DMS 273 (cell line): ENCODE results near the gene EXOC6.
"Not testable (repeated sequence)": the region's sequence is repeated elsewhere in the genome, so short reads cannot be mapped to it uniquely, and the experiment has no call there.

Source experiments
- DNase-seq: peaks from one replicate; lab custom pipeline; 2025; ENCODE audit not compliant: unreplicated experiment; lab: John Stamatoyannopoulos, UW

EXOC6 gene

GRCh38 chr10:92931597-92931996, 83.3 kb downstream of the EXOC6 start:
- no peak for DNase-seq

DNA sequence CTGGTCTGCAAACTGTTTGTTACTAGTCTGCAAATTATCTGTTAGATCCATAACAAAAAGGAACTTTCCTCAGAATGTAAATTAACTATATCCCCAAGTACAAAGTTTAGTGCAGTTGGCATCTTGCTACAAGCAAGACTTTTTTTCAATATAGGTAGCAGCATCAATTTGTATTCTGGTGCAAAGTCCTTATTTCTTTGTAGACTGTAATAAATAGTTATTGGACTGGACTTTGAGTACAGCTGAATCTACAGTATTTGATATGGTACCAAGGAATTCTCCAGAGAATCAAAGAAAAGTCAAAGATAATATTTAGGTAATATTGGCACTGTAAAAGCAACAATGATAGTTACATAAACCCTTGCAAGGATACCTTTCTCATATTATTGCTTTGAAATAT, 89.6 kb downstream of the EXOC6 start:
- no peak for DNase-seq

DNA sequence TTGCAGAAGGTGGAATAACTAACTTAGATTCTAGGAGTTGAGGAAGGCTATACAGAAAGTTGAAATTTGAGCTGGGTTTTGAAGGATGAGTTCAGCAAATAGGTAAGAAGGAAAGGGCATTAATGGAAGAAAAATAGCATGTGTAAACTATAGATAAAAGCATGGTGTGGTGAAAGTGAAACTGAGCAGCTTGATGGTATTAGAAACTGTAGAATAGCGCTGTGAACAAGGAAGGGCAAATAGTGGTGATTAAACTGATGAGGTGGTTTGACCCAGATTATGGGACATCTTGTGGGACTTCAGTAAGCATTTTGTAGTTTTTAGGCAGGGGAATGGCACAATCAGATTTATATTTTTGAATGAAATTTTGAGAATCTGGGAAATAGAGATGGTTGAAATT, 90.5 kb downstream of the EXOC6 start:
- no peak for DNase-seq

- no peak for DNase-seq
These were observed 93.9 kb downstream of the EXOC6 start for GRCh38 chr10:92942226-92942625.

GRCh38 chr10:92946491-92946890, 98.2 kb downstream of the EXOC6 start:
- no peak for DNase-seq

DNA sequence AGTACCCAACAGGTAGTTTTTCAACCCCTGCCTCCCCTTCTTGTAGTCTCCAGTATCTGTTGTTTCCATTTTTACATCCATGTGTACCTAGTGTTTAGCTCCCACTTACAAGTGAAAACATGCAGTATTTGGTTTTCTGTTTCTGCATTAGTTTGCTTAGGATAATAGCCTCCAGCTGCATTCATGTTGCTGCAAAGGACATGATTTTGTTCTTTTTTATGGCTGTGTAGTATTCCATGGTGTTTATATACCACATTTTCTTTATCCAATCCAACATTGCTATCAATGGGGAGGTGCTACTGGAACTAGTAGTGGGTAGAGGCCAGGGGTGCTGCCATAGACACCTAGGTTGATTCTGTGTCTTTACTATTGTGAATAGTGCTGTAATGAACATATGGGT, 104.3 kb downstream of the EXOC6 start:
- DNase-seq: not testable (repeated sequence)

- DNase-seq: no peak
These were observed 109.1 kb downstream of the EXOC6 start for GRCh38 chr10:92957223-92958010.

- no peak for DNase-seq
These were observed 113.3 kb downstream of the EXOC6 start for GRCh38 chr10:92961638-92962037.

- peak; percentile 59 for DNase-seq
These were observed 117.0 kb downstream of the EXOC6 start for GRCh38 chr10:92965314-92965713.

DNA sequence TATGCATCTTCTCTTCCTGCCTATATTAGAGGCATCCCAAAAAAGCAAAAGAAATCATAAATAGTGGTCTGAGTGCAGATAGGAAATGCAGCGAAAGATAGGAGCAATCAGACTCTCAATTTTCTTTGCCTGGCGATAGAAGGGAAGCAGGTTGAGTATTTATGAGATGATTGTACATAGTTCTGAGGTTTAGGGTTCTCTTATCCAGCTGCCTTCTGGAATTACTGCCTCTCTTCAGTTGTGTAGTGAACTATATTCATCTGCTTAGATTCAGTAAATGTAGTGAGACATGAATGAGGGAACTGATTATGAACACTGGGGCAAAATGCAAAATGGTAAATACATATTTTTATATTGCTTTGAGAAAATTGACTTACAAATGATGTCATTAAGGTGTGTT, 119.3 kb downstream of the EXOC6 start:
- DNase-seq: no peak

DNA sequence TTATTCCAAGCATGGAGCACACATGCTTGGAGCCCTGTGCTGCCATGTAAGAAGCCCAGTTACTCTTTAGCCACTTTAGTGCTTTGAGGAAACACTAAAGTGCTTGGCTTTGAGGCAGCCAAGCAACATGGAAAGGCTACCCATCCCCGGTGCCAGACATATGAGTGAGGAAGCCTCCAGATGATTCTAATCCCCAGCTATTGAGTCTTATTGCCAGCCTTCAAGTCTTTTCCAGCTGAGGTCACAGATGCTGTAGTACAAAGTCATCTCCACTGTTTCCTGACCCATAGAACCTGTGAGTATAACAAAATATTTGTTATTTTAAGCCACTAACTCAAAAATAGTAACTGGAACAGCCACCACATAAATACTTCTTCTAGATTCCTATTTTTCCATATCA, 120.8 kb downstream of the EXOC6 start:
- no peak for DNase-seq

DNA sequence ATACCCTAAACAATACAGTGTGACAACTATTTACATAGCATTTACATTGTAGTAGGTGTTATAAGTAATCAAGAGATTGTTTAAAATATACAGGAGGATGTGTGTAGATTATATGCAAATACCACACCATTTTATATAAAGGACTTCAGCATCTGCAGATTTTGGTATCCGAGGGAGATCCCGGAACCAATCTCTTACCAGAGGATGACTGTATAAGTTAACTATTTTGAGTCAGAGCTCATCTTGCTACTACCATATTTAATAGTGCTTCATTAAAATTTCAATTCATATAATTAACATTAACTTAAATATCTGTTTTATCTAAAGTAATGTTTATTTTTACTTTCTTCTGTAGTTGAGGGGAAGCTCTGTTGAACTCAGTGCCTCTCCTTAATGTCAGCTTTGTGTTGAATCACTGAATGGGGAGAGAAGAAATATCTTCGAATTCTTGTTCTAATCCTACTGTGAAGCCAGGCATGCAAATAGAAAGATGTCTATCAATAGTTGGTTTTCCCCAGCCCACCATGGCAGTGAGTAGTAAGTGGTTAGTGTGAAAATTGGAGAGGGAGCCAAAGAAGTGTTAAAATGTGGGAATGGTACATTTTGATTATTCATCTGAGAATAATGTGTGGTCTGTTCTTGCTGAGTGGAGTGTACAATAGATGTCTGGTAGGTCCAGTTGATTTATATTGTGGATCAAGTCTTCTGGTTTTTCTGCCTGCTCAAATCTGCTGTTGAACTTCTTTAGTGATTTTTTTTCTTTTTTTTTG, 122.2 kb downstream of the EXOC6 start:
- DNase-seq: no peak

GRCh38 chr10:92972066-92972870, 123.9 kb downstream of the EXOC6 start:
- DNase-seq: no peak

DNA sequence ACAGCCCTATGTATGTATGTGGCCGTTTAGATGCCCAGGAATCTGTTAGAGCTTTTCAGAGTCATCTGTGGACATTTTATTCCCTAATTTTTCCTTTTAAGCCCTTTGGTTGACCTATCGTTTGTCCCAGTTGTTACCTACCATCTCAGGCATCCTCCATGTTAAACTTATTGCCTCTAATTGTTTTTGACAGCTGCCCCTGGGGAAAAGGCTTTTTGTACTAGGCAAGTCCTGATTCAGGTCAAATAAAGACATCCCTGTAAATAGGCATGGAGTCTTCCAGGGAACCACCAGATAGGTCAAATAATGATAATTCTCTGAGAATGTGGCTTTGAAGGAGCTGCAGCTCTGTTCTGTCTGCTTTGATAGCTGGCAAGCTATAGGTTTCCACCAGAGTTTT, 124.6 kb downstream of the EXOC6 start:
- DNase-seq: no peak

DNA sequence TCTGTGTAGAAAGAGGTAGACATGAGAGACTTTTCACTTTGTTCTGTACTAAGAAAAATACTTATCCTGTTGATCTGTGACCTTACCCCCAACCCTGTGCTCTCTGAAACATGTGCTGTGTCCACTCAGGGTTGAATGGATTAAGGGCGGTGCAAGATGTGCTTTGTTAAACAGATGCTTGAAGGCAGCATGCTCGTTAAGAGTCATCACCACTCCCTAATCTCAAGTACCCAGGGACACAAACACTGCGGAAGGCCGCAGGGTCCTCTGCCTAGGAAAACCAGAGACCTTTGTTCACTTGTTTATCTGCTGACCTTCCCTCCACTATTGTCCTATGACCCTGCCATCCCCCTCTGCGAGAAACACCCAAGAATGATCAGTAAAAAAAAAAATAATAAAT, 128.0 kb downstream of the EXOC6 start:
- not testable (repeated sequence) for DNase-seq

GRCh38 chr10:92989250-92989649, 140.9 kb downstream of the EXOC6 start:
- DNase-seq: no peak

GRCh38 chr10:92990615-92991014, 142.3 kb downstream of the EXOC6 start:
- no peak for DNase-seq

GRCh38 chr10:92991513-92991912, 143.2 kb downstream of the EXOC6 start:
- no peak for DNase-seq

- peak; percentile 12 for DNase-seq
These were observed 145.5 kb downstream of the EXOC6 start for GRCh38 chr10:92993699-92994272.

DNA sequence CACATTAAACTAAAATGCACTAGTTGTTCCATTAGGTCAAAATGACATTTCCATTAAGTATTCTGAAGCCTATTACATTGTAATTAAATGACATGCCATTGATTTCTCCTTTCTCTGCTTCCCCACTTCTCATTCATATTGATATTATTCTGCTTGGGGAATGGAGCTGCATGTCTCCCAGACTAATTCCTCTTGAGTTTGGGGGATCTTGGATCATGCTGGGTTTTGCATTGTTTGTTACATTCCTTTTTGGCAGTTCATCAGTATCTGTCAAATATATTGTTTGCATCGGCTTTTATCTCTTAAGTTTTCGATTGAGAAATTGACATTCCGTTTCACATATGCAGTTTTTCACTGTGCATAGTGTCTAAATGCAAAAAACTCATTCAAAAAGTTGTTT, 147.2 kb downstream of the EXOC6 start:
- DNase-seq: no peak

DNA sequence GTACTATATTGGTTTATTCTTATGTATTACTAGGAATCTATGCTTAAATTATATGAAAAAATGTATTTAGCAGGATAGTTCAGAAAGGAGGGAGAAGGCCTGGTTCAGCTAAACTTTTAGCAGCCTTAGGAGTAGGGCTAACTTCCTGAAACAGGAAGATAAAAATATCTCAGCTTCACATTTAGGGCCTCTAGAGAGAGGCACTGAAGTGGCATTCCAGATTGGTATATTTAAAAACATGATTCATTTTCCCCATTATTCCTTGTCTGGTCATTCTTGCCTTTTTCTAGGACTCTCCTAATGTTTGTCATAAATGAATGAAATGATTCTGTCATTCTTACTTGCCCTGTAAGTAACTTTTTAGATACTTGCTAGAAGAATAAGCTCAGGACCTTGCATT, 149.3 kb downstream of the EXOC6 start:
- DNase-seq: no peak
